AG04450 (cell line): ENCODE results near the gene TNFAIP8L1. TPM values are rescaled to one million over a fixed set of nuclear protein-coding genes. Genes with fewer than 3 reads are reported as not detected.
"Not testable (repeated sequence)": the region's sequence is repeated elsewhere in the genome, so short reads cannot be mapped to it uniquely, and the experiment has no call there.

Source experiments
- CTCF ChIA-PET: fragments of 300-600, 350-600 bp; formaldehyde crosslinking; extraction: SDS; loops from one replicate; lab custom pipeline; 2022; ENCODE audit warnings: antibody characterized with exemption, inconsistent platforms; lab: Charles Lee
- POLR2A ChIA-PET: fragments of 350-600 bp; formaldehyde crosslinking; extraction: SDS; loops from one replicate; lab custom pipeline; 2021; ENCODE audit warnings: antibody characterized with exemption, inconsistent platforms; lab: Yijun Ruan, JAX
- DNase-seq: peaks from one replicate; pipeline ENCODE4 v3.0.0-alpha.2; 2011; ENCODE audit warnings: low read depth, low spot score
- H3K27ac ChIP-seq: one replicate; pipeline ENCODE4 v1.5.1; 2012; ENCODE audit warnings: low read depth, low read length, control low read depth
- H3K27me3 ChIP-seq: one replicate; pipeline ENCODE4 v1.6.0; 2012; ENCODE audit warnings: low read length; ENCODE audit not compliant: control insufficient read depth, insufficient read depth
- H3K4me3 ChIP-seq: 2 replicates; pipeline ENCODE4 v1.5.1; 2011; ENCODE audit warnings: mild to moderate bottlenecking, low read depth, low read length, control low read depth
- H3K9me3 ChIP-seq: 2 replicates; pipeline ENCODE4 v1.5.1; 2012; ENCODE audit warnings: low read length; ENCODE audit not compliant: control insufficient read depth, insufficient read depth
- CTCF ChIP-seq: IDR thresholded peaks from 2 replicates; pipeline ENCODE4 v1.5.1; 2011; ENCODE audit warnings: low read depth, low read length, control low read depth, inconsistent platforms
- polyA plus RNA-seq: library from polyadenylated mRNA; depleted of rRNA; stranded (reverse); fragments of >200 nt; gene quantifications from 2 replicates; pipeline ENCODE4 v1.2.3, GENCODE V29; 2011

Gene TNFAIP8L1
- polyA plus RNA-seq, 1 experiment, result 4.1 TPM

DNA sequence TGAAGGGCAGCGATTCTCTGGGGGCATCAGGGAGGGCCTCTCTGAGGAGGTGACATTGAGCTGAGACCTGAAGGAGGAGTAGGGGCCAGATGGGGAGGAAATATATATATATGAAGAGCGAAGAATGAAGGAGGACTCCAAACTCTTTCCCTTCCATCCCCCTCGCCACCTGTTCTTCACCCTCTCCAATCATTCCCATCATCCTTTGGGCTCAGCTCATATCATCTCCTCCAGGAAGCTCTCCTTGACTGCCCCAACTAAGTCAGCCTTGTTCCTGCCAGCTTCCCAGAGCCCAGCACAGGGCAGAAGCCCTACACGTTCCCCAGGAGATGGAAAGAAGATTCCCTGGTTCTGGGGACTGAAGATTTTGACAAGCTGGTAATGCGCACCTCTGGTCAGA, 46.9 kb upstream of the TNFAIP8L1 start:
- ChIA-PET CTCF (interaction anchor here (0.7 to 2.1 kb wide), 4 partner anchors 16 to 44 kb away, joined by 3 to 7 read pairs (median 5); no protein-coding TSS in a partner anchor), POLR2A (no interaction called here)
- Histone ChIP-seq H3K4me3 (no peak overlapping the region), H3K27ac (no peak overlapping the region), H3K9me3 (no peaks in the 10 kb centered on the region), H3K27me3 (peaks cover 9% of the 10 kb centered on the region)
- no peak for TF ChIP-seq CTCF
- DNase-seq, result no peak

GRCh38 chr19:4593409-4593851, 45.9 kb upstream of the TNFAIP8L1 start:
- DNase-seq, result no peak
- Histone ChIP-seq H3K4me3 (no peak overlapping the region), H3K27ac (no peak overlapping the region), H3K27me3 (peaks cover 10% of the 10 kb centered on the region), H3K9me3 (no peaks in the 10 kb centered on the region)
- CTCF ChIA-PET, result interaction anchor here (0.6 to 2.1 kb wide), 4 partner anchors 17 to 328 kb away, joined by 3 to 7 read pairs (median 5); no protein-coding TSS in a partner anchor
- POLR2A ChIA-PET, result interaction anchor here (0.7 kb wide), 1 partner anchor 113 kb away, joined by 3 read pairs; no protein-coding TSS in a partner anchor
- TF ChIP-seq CTCF, result no peak

GRCh38 chr19:4594201-4594600, 45.1 kb upstream of the TNFAIP8L1 start:
- no peaks in the 10 kb centered on the region for H3K9me3 ChIP-seq

DNA sequence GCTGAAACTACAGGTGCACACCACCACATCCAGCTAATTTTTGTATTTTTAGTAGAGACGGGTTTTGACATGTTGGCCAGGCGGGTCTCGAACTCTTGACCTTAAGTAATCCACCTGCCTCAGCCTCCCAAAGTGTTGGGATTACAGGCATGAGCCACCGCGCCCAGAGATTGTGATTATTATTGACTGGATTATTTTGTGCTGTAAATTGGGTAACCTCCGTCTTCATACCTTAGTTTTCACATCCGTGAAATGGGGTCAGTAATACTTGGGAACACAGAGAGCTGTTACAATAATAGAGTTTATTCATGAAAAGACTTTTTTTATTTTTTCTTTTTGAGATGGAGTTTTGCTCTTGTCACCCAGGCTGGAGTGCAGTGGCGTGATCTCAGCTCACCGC, 44.2 kb upstream of the TNFAIP8L1 start:
- DNase-seq, H3K9me3 ChIP-seq, H3K27ac ChIP-seq, POLR2A ChIA-PET, H3K4me3 ChIP-seq: not testable (repeated sequence)
- CTCF ChIA-PET, result interaction anchor here (0.8 to 1.7 kb wide), 3 partner anchors 27 to 41 kb away, joined by 3 to 6 read pairs (median 3); no protein-coding TSS in a partner anchor
- peaks cover 20% of the 10 kb centered on the region for H3K27me3 ChIP-seq

More at GRCh38 chr19:4594201-4594600, 45.1 kb upstream of the TNFAIP8L1 start:
- Histone ChIP-seq H3K4me3 (no peak overlapping the region), H3K27me3 (peaks cover 13% of the 10 kb centered on the region), H3K27ac (no peak overlapping the region)
- POLR2A ChIA-PET, result no interaction called here
- CTCF ChIA-PET, result interaction anchor here (1.4 to 2.1 kb wide), 3 partner anchors 18 to 42 kb away, joined by 4 to 7 read pairs (median 6); no protein-coding TSS in a partner anchor
- no peak for TF ChIP-seq CTCF
- DNase-seq, result no peak

GRCh38 chr19:4596033-4596904, 43.0 kb upstream of the TNFAIP8L1 start:
- Histone ChIP-seq H3K27me3 (peaks cover 19% of the 10 kb centered on the region), H3K9me3 (no peaks in the 10 kb centered on the region), H3K27ac (no peak overlapping the region), H3K4me3 (no peak overlapping the region)
- ChIA-PET POLR2A (no interaction called here), CTCF (interaction anchor here (0.9 kb wide), 1 partner anchor 20 kb away, joined by 3 read pairs; no protein-coding TSS in a partner anchor)
- TF ChIP-seq CTCF, result no peak
- no peak for DNase-seq
